Testis (tissue), 3 donors: Measurements from ENCODE around the gene TBX18. TPM values are rescaled to one million over a fixed set of nuclear protein-coding genes. Genes with fewer than 3 reads are reported as not detected.
A peak's percentile ranks its signal among the peaks of the same experiment; 100 is the strongest.

Experiments
- DNase-seq: peaks from one replicate; pipeline ENCODE4 v3.0.0-alpha.2; 2019
- H3K27ac ChIP-seq, 2 donors: fragments of 200-600 bp; sonication (generic); one replicate each; pipeline ENCODE4 v1.5.1; 2019
- H3K27me3 ChIP-seq: fragments of 200-600 bp; sonication (generic); one replicate; pipeline ENCODE4 v1.5.1; 2019
- H3K36me3 ChIP-seq: fragments of 200-600 bp; sonication (generic); one replicate; pipeline ENCODE4 v1.5.1; 2017; ENCODE audit warnings: low read depth; ENCODE audit errors: missing control alignments
- H3K4me1 ChIP-seq: fragments of 200-600 bp; sonication (generic); one replicate; pipeline ENCODE4 v1.5.1; 2019
- H3K4me3 ChIP-seq, 2 donors: fragments of 200-600 bp; sonication (generic); one replicate each; pipeline ENCODE4 v1.5.1; 2017 to 2019
- H3K9me3 ChIP-seq: fragments of 200-600 bp; sonication (generic); one replicate; pipeline ENCODE4 v1.5.1; 2017
- POLR2A ChIP-seq: fragments of 450-650 bp; IDR thresholded peaks from one replicate; pipeline ENCODE4 v1.6.1; 2017; ENCODE audit warnings: antibody characterized with exemption, mild to moderate bottlenecking, moderate library complexity
- WGBS, 2 donors: methylation state at CpG; one replicate each; pipeline ENCODE4 v1.1.5; 2018; 5-methylcytosine and 5-hydroxymethylcytosine counted together
- intact Hi-C: fragments of 100-400 bp; cut with DNase I; formaldehyde crosslinking; loops from one replicate; pipeline ENCODE4 v1.15.1; 2023; ENCODE audit warnings: low total_unique reads
- polyA plus RNA-seq: library from polyadenylated mRNA; stranded (reverse); fragments of 350-450 nt; fragmentation: Illumina TruSeq; extraction: RNeasy Lipid Tissue Mini Kit (QIAGEN cat#74804); gene quantifications from one replicate; pipeline ENCODE4 v1.2.3, GENCODE V29; 2014; ENCODE audit warnings: low read depth, low replicate concordance; ENCODE audit not compliant: insufficient read depth
- total RNA-seq, 2 donors: library from RNA; depleted of rRNA; stranded (reverse); fragments of >200 nt; gene quantifications; one replicate each; pipeline ENCODE4 v1.2.3, GENCODE V29; 2016
- TF ChIP-seq, protein P1 (sequence below), 3 experiments: fragments of 450-650 bp in 2 of 3; fragments of 200-600 bp in 1 of 3; sonication (generic) in 1 of 3; IDR thresholded peaks; one replicate each; pipeline ENCODE4 v1.5.1; 2016 to 2019; ENCODE audit warnings: antibody characterized with exemption in 3 of 3, mild to moderate bottlenecking in 2 of 3, moderate library complexity in 1 of 3

The TBX18 gene
- total and polyA plus RNA-seq, 3 donors from 2014 or later: 3.9 to 10.0 (median 4.6) TPM

DNA sequence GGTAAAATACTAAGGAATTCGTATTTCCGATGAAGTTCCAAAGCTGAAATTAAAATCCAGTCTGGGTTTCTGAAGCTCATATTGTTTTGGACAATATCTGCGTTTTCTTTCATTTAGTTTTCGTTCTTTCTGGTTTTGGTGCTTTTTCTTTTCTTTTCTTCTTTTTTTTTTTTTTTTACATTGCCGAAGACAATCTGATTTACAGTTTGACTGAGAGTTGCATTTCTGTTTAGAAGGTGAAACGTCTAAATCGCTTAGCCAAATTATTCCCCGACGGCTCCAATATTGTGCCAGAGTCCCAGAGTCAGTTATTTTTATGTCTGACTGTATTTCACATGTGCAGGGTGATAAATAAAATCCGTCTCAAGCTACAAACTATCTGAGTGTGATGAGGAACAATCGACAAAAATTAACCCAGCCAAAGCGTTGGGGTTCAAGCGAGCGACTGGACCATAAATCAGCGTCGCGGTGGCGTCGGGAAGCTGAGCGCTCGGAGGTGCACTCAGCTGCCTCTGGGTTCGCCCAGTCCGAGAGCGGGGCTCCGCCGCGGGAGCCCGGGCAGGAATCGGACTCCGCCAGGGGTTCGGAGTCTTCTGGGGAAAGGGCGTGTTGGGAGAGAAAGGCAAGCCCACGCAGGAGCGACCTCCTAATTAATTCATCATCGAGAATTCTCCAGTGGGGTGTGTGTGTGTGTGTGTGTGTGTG is 8.2 kb upstream of the TBX18 start:
- DNase-seq: no peak
- no peak overlapping the region for H3K27ac ChIP-seq
- WGBS, 2 donors: 8 to 10% methylated on average over 32 to 34 of the region's 35 CpGs
- peaks cover 4% of the 10 kb centered on the region for H3K4me1 ChIP-seq
- intact Hi-C loops: no loop called here
- no peaks in the 10 kb centered on the region for H3K9me3 ChIP-seq
- H3K36me3 ChIP-seq: no peaks in the 10 kb centered on the region
- peaks cover 3% of the 10 kb centered on the region for H3K27me3 ChIP-seq
- TF ChIP-seq, protein P1, sequence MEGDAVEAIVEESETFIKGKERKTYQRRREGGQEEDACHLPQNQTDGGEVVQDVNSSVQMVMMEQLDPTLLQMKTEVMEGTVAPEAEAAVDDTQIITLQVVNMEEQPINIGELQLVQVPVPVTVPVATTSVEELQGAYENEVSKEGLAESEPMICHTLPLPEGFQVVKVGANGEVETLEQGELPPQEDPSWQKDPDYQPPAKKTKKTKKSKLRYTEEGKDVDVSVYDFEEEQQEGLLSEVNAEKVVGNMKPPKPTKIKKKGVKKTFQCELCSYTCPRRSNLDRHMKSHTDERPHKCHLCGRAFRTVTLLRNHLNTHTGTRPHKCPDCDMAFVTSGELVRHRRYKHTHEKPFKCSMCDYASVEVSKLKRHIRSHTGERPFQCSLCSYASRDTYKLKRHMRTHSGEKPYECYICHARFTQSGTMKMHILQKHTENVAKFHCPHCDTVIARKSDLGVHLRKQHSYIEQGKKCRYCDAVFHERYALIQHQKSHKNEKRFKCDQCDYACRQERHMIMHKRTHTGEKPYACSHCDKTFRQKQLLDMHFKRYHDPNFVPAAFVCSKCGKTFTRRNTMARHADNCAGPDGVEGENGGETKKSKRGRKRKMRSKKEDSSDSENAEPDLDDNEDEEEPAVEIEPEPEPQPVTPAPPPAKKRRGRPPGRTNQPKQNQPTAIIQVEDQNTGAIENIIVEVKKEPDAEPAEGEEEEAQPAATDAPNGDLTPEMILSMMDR (IDR thresholded peaks at IDR 0.05): no peak
- TF ChIP-seq POLR2A: no peak
- peak overlapping the region in 1 of 2 donors; percentile 58 for H3K4me3 ChIP-seq

- no peak for DNase-seq
- Histone ChIP-seq H3K36me3 (no peaks in the 10 kb centered on the region), H3K9me3 (no peaks in the 10 kb centered on the region), H3K4me3 (no peak overlapping the region), H3K27me3 (peaks cover 3% of the 10 kb centered on the region), H3K4me1 (peaks cover 4% of the 10 kb centered on the region), H3K27ac (no peak overlapping the region)
- TF ChIP-seq POLR2A: no peak
- TF ChIP-seq, protein P1 (IDR thresholded peaks at IDR 0.05): no peak
- intact Hi-C loops: no loop called here
- 12 to 14% methylated on average over 16 of the region's 16 CpGs for WGBS, 2 donors
These were observed 7.5 kb upstream of the TBX18 start for GRCh38 chr6:84771756-84772356.

GRCh38 chr6:84771125-84771755 is 6.8 kb upstream of the TBX18 start:
- DNase-seq: no peak
- 30 to 32% methylated on average over 6 of the region's 6 CpGs for WGBS, 2 donors
- H3K36me3 ChIP-seq: no peaks in the 10 kb centered on the region
- H3K4me1 ChIP-seq: peaks cover 4% of the 10 kb centered on the region
- H3K4me3 ChIP-seq: no peak overlapping the region
- no peaks in the 10 kb centered on the region for H3K9me3 ChIP-seq
- no peak overlapping the region for H3K27ac ChIP-seq
- intact Hi-C loops: no loop called here
- H3K27me3 ChIP-seq: peaks cover 6% of the 10 kb centered on the region
- TF ChIP-seq, protein P1 (IDR thresholded peaks at IDR 0.05): no peak
- TF ChIP-seq POLR2A: no peak

DNA sequence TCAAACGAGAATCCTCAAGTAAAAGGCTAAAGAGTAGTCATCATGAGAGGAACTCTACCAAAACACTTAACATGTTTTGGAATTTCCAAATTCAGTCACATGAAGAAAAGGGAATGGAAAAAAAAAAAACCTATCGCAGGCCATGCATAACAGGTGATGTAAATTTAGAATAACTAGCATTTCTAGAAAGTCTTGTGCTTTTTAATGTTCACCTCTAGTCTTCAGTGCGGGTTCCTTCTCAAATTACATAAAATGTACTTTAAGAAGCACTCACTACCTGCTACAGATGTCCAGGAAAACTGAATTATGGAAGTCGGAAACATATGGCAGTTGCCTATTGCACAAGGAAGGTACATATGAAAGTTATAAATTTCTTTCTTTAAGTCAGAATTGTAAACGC is 6.1 kb upstream of the TBX18 start:
- DNase-seq: no peak
- Histone ChIP-seq H3K9me3 (no peaks in the 10 kb centered on the region), H3K4me1 (peaks cover 4% of the 10 kb centered on the region), H3K4me3 (no peak overlapping the region), H3K27me3 (peaks cover 7% of the 10 kb centered on the region), H3K36me3 (no peaks in the 10 kb centered on the region), H3K27ac (no peak overlapping the region)
- WGBS, 2 donors: 54 to 68% methylated on average over 5 of the region's 5 CpGs
- TF ChIP-seq POLR2A: no peak
- TF ChIP-seq, protein P1 (IDR thresholded peaks at IDR 0.05): no peak
- intact Hi-C loops: no loop called here
